ENCODE data around the gene URB2.

GRCh38 chr1:229648406-229648805 is 22.4 kb downstream of the URB2 start:
- TF ChIP-seq, protein P1, sequence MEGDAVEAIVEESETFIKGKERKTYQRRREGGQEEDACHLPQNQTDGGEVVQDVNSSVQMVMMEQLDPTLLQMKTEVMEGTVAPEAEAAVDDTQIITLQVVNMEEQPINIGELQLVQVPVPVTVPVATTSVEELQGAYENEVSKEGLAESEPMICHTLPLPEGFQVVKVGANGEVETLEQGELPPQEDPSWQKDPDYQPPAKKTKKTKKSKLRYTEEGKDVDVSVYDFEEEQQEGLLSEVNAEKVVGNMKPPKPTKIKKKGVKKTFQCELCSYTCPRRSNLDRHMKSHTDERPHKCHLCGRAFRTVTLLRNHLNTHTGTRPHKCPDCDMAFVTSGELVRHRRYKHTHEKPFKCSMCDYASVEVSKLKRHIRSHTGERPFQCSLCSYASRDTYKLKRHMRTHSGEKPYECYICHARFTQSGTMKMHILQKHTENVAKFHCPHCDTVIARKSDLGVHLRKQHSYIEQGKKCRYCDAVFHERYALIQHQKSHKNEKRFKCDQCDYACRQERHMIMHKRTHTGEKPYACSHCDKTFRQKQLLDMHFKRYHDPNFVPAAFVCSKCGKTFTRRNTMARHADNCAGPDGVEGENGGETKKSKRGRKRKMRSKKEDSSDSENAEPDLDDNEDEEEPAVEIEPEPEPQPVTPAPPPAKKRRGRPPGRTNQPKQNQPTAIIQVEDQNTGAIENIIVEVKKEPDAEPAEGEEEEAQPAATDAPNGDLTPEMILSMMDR (IDR thresholded peaks at IDR 0.05), result no peak
- no peak for TF ChIP-seq POLR2A (IDR thresholded peaks at IDR 0.05)
